Measurements from ENCODE around the gene SCAMP3.

- no peak for TF ChIP-seq CTCF (IDR thresholded peaks at IDR 0.05)
- no peak for TF ChIP-seq POLR2A (IDR thresholded peaks at IDR 0.05)
Observed at GRCh38 chr1:155241069-155241679, 21.0 kb downstream of the SCAMP3 start.

All from body of pancreas (tissue), 4 donors.